Astrocyte (in vitro differentiated cells and primary cell): ENCODE measurements around the gene LGMN. TPM values are rescaled to one million over a fixed set of nuclear protein-coding genes. Genes with fewer than 3 reads are reported as not detected.
"Not testable (repeated sequence)": the region's sequence is repeated elsewhere in the genome, so short reads cannot be mapped to it uniquely, and the experiment has no call there.

Experiments
- DNase-seq: peaks from one replicate; pipeline ENCODE4 v3.0.0-alpha.2; 2010; ENCODE audit warnings: low read depth
- FAIRE-seq: peaks from 2 replicates; lab custom pipeline; 2011; peaks lifted over from hg19 to GRCh38; lab: Jason Lieb, UNC
- H2AFZ ChIP-seq: 2 replicates; pipeline ENCODE4 v1.6.0; 2012; ENCODE audit warnings: low read depth, low read length, inconsistent platforms
- H3K27ac ChIP-seq: 2 replicates; pipeline ENCODE4 v1.5.1; 2011; ENCODE audit warnings: low read depth, low read length, inconsistent platforms
- H3K27me3 ChIP-seq: 2 replicates; pipeline ENCODE4 v1.6.0; 2011; ENCODE audit warnings: low read length, inconsistent platforms; ENCODE audit not compliant: insufficient read depth
- H3K36me3 ChIP-seq: 2 replicates; pipeline ENCODE4 v1.5.1; 2011; ENCODE audit warnings: low read length, inconsistent platforms; ENCODE audit not compliant: insufficient read depth
- H3K4me1 ChIP-seq: 2 replicates; pipeline ENCODE4 v1.5.1; 2011; ENCODE audit warnings: low read length, inconsistent platforms; ENCODE audit not compliant: insufficient read depth
- H3K4me2 ChIP-seq: 2 replicates; pipeline ENCODE4 v1.6.0; 2012; ENCODE audit warnings: low read length, inconsistent platforms
- H3K4me3 ChIP-seq: 2 replicates; pipeline ENCODE4 v1.5.1; 2011; ENCODE audit warnings: low read depth, mild to moderate bottlenecking, low read length, inconsistent platforms; ENCODE audit not compliant: insufficient read depth
- H3K79me2 ChIP-seq: 2 replicates; pipeline ENCODE4 v1.6.0; 2012; ENCODE audit warnings: mild to moderate bottlenecking, low read length, inconsistent platforms; ENCODE audit not compliant: insufficient read depth
- H3K9ac ChIP-seq: 2 replicates; pipeline ENCODE4 v1.6.0; 2012; ENCODE audit warnings: mild to moderate bottlenecking, low read length, inconsistent platforms
- H3K9me3 ChIP-seq: 2 replicates; pipeline ENCODE4 v1.5.1; 2012; ENCODE audit warnings: low read depth, mild to moderate bottlenecking, low read length, inconsistent platforms; ENCODE audit not compliant: insufficient read depth
- H4K20me1 ChIP-seq: 2 replicates; pipeline ENCODE4 v1.6.0; 2012; ENCODE audit warnings: low read length, inconsistent platforms; ENCODE audit not compliant: insufficient read depth
- H3K27ac Mint-ChIP-seq: one replicate; pipeline ENCODE4 v1.8.0; 2021; ENCODE audit warnings: mild to moderate bottlenecking, mixed read lengths; ENCODE audit not compliant: unreplicated experiment
- H3K27me3 Mint-ChIP-seq: one replicate; pipeline ENCODE4 v1.8.0; 2021; ENCODE audit warnings: low read depth, mixed read lengths; ENCODE audit not compliant: unreplicated experiment
- H3K36me3 Mint-ChIP-seq: one replicate; pipeline ENCODE4 v1.8.0; 2021; ENCODE audit warnings: low read depth, mixed read lengths; ENCODE audit not compliant: unreplicated experiment
- H3K4me1 Mint-ChIP-seq: one replicate; pipeline ENCODE4 v1.8.0; 2021; ENCODE audit warnings: low read depth, mixed read lengths; ENCODE audit not compliant: unreplicated experiment
- H3K4me3 Mint-ChIP-seq: one replicate; pipeline ENCODE4 v1.8.0; 2021; ENCODE audit warnings: mild to moderate bottlenecking, moderate library complexity, mixed read lengths; ENCODE audit not compliant: unreplicated experiment
- H3K9me3 Mint-ChIP-seq: one replicate; pipeline ENCODE4 v1.8.0; 2021; ENCODE audit warnings: mild to moderate bottlenecking, mixed read lengths; ENCODE audit not compliant: unreplicated experiment
- EZH2 ChIP-seq: IDR thresholded peaks from 2 replicates; pipeline ENCODE4 v1.6.1; 2012; ENCODE audit warnings: mild to moderate bottlenecking, low read length, inconsistent platforms; ENCODE audit not compliant: insufficient read depth
- total RNA-seq: library from RNA; stranded (reverse); gene quantifications from 2 replicates; pipeline ENCODE4 v1.2.1, GENCODE V29; 2021
- TF ChIP-seq, protein P1 (sequence below): IDR thresholded peaks from 2 replicates; pipeline ENCODE4 v1.5.1; 2011; ENCODE audit warnings: low read depth, mild to moderate bottlenecking, inconsistent platforms, low read length, moderate library complexity; ENCODE audit not compliant: insufficient read depth

The LGMN gene
- total RNA-seq, 1 donor from 2014 or later = 232 TPM

DNA sequence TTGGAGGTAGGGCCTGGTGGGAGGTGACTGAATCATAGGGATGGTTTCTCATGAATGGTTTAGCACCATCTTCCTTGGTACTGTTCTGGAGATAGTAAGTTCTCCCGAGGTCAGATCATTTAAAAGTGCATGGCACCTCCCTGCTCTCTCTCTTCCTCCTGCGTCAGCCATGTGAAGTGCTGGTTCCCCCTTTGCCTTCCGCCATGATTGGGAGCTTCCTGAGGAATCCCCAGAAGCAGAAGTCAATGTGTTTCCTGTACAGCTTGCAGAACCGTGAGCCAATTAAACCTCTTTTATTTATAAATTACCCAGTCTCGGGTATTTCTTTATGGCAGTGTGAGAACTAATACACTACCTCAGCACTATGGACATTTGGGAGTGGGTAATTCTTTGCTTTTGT is 4.8 kb upstream of the LGMN start:
- no peaks in the 10 kb centered on the region for H4K20me1 ChIP-seq
- Mint-ChIP-seq H3K4me3 (no peak overlapping the region), H3K36me3 (peaks cover 2% of the 10 kb centered on the region), H3K9me3 (peaks cover 7% of the 10 kb centered on the region), H3K27me3 (peaks cover 6% of the 10 kb centered on the region), H3K27ac (peak overlapping the region; percentile 62), H3K4me1 (peaks cover 5% of the 10 kb centered on the region)
- H3K36me3 ChIP-seq = no peaks in the 10 kb centered on the region
- H3K27me3 ChIP-seq = peaks cover 8% of the 10 kb centered on the region
- no peaks in the 10 kb centered on the region for H3K79me2 ChIP-seq
- no peak overlapping the region for H2AFZ ChIP-seq
- no peak overlapping the region for H3K4me2 ChIP-seq
- TF ChIP-seq, protein P1, sequence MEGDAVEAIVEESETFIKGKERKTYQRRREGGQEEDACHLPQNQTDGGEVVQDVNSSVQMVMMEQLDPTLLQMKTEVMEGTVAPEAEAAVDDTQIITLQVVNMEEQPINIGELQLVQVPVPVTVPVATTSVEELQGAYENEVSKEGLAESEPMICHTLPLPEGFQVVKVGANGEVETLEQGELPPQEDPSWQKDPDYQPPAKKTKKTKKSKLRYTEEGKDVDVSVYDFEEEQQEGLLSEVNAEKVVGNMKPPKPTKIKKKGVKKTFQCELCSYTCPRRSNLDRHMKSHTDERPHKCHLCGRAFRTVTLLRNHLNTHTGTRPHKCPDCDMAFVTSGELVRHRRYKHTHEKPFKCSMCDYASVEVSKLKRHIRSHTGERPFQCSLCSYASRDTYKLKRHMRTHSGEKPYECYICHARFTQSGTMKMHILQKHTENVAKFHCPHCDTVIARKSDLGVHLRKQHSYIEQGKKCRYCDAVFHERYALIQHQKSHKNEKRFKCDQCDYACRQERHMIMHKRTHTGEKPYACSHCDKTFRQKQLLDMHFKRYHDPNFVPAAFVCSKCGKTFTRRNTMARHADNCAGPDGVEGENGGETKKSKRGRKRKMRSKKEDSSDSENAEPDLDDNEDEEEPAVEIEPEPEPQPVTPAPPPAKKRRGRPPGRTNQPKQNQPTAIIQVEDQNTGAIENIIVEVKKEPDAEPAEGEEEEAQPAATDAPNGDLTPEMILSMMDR = no peak
- TF ChIP-seq EZH2 = no peak
- H3K4me1 ChIP-seq = no peaks in the 10 kb centered on the region
- H3K9ac ChIP-seq = no peak overlapping the region
- H3K27ac ChIP-seq = no peak overlapping the region
- H3K9me3 ChIP-seq = no peaks in the 10 kb centered on the region
- no peak overlapping the region for H3K4me3 ChIP-seq
- DNase-seq = no peak
- FAIRE-seq = no peak

DNA sequence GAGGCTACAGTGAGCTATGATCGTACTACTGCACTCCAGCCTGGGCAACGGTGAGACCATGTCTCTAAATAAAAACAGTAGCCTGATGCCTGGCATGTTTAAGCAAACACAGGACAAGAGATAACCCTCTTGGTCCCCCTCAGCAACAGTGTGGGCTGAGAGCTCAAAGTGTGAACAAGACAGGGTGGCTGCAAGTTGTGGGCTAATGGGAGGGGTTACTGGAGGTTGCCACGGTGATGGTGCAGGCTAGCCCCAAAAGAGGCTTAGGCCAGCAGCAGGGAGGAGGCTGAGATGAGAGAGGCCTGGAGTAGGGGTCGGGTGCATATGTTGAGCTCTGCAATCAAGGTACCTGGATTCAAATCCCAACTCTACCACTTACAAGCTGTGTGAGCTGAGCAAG is 3.4 kb upstream of the LGMN start:
- Mint-ChIP-seq H3K4me1 (peaks cover 14% of the 10 kb centered on the region), H3K27ac (no peak overlapping the region), H3K4me3 (no peak overlapping the region), H3K36me3 (peaks cover 2% of the 10 kb centered on the region), H3K27me3 (peaks cover 6% of the 10 kb centered on the region), H3K9me3 (peaks cover 3% of the 10 kb centered on the region)
- H4K20me1 ChIP-seq = no peaks in the 10 kb centered on the region
- no peak overlapping the region for H2AFZ ChIP-seq
- no peak overlapping the region for H3K4me3 ChIP-seq
- H3K4me1 ChIP-seq = no peaks in the 10 kb centered on the region
- peaks cover 8% of the 10 kb centered on the region for H3K27me3 ChIP-seq
- H3K4me2 ChIP-seq = no peak overlapping the region
- no peaks in the 10 kb centered on the region for H3K9me3 ChIP-seq
- FAIRE-seq (no peak), DNase-seq (no peak)
- no peak overlapping the region for H3K27ac ChIP-seq
- H3K9ac ChIP-seq = no peak overlapping the region
- TF ChIP-seq, protein P1 = no peak
- TF ChIP-seq EZH2 = no peak
- no peaks in the 10 kb centered on the region for H3K36me3 ChIP-seq
- no peaks in the 10 kb centered on the region for H3K79me2 ChIP-seq

DNA sequence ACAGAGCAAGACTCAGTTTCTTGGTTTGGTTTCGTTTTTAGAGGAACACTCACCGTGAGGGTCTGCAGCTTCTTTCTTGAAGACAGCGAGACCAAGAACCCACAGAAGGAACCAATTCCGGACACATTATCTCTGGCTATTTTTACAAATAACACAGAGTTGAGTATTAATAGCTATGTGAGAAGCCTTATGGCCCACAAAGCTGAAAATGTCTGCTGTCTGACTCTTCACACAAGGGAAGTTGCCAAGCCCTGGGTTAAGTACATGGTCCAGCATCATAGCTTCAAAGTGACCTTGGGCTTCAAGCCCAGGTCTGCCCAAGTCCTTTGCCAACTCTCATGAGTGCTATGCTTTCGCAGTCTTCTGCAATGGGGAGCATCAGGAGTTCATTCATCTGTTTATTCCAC is 2.6 kb upstream of the LGMN start:
- Mint-ChIP-seq H3K4me3 (no peak overlapping the region), H3K36me3 (peaks cover 4% of the 10 kb centered on the region), H3K9me3 (peaks cover 3% of the 10 kb centered on the region), H3K27ac (no peak overlapping the region), H3K27me3 (peaks cover 6% of the 10 kb centered on the region), H3K4me1 (peaks cover 20% of the 10 kb centered on the region)
- Histone ChIP-seq H3K36me3 (no peaks in the 10 kb centered on the region), H3K27ac (no peak overlapping the region), H3K27me3 (peaks cover 8% of the 10 kb centered on the region), H3K4me2 (no peak overlapping the region), H3K9ac (no peak overlapping the region), H3K9me3 (no peaks in the 10 kb centered on the region), H2AFZ (no peak overlapping the region), H3K4me1 (no peaks in the 10 kb centered on the region), H3K4me3 (no peak overlapping the region), H4K20me1 (peaks cover 6% of the 10 kb centered on the region), H3K79me2 (no peaks in the 10 kb centered on the region)
- no peak for FAIRE-seq
- TF ChIP-seq, protein P1 = no peak
- TF ChIP-seq EZH2 = no peak
- DNase-seq = no peak

- not testable (repeated sequence) for H3K27ac ChIP-seq, H3K9ac ChIP-seq, H3K9me3 ChIP-seq, H3K9me3 Mint-ChIP-seq, H3K4me1 ChIP-seq, H3K27me3 Mint-ChIP-seq, H3K4me3 Mint-ChIP-seq, H3K4me3 ChIP-seq, H3K36me3 Mint-ChIP-seq, H4K20me1 ChIP-seq, H3K79me2 ChIP-seq, H2AFZ ChIP-seq, DNase-seq, H3K4me2 ChIP-seq, H3K27me3 ChIP-seq, H3K36me3 ChIP-seq, FAIRE-seq
- Mint-ChIP-seq H3K27ac (peak overlapping the region; percentile 6), H3K4me1 (peaks cover 26% of the 10 kb centered on the region)
Measured at GRCh38 chr14:92750222-92750728, 1.8 kb upstream of the LGMN start.
